Effector memory CD4-positive, alpha-beta T cell (primary cell): Measurements from ENCODE around the gene HSD11B1L.
"Not testable (repeated sequence)": the region's sequence is repeated elsewhere in the genome, so short reads cannot be mapped to it uniquely, and the experiment has no call there.

ENCODE experiments used
- DNase-seq, 3 donors: peaks; one replicate each; pipeline ENCODE4 v3.0.0-alpha.2; 2020
- H3K27ac ChIP-seq: 2 replicates; pipeline ENCODE4 v1.7.0; 2013; ENCODE audit warnings: mild to moderate bottlenecking, low read length, moderate library complexity; ENCODE audit not compliant: insufficient read depth, poor library complexity, severe bottlenecking
- H3K27me3 ChIP-seq: replicated peaks from 2 replicates; pipeline ENCODE4 v1.7.0; 2013; ENCODE audit warnings: mild to moderate bottlenecking, low read length; ENCODE audit not compliant: insufficient read depth, control insufficient read depth, poor library complexity, severe bottlenecking
- H3K36me3 ChIP-seq: 2 replicates; pipeline ENCODE4 v1.7.0; 2013; ENCODE audit warnings: mild to moderate bottlenecking, low read length, moderate library complexity; ENCODE audit not compliant: control insufficient read depth, insufficient read depth
- H3K4me1 ChIP-seq: 2 replicates; pipeline ENCODE4 v1.7.0; 2013; ENCODE audit warnings: low read length, mild to moderate bottlenecking; ENCODE audit not compliant: control insufficient read depth, insufficient read depth, poor library complexity, severe bottlenecking
- H3K4me3 ChIP-seq: 2 replicates; pipeline ENCODE4 v1.7.0; 2013; ENCODE audit warnings: low read length, low read depth, mild to moderate bottlenecking; ENCODE audit not compliant: insufficient read depth, poor library complexity, severe bottlenecking
- H3K9me3 ChIP-seq: 2 replicates; pipeline ENCODE4 v1.7.0; 2013; ENCODE audit warnings: mild to moderate bottlenecking, low read length, moderate library complexity; ENCODE audit not compliant: control insufficient read depth

The HSD11B1L gene

GRCh38 chr19:5733172-5733571, 52.3 kb downstream of the HSD11B1L start:
- H3K9me3 ChIP-seq, H3K36me3 ChIP-seq, H3K27ac ChIP-seq, H3K4me3 ChIP-seq, DNase-seq, H3K27me3 ChIP-seq, H3K4me1 ChIP-seq: not testable (repeated sequence)
